Breast epithelium (tissue), 4 donors: ENCODE data around the gene SLCO2B1. TPM values are rescaled to one million over a fixed set of nuclear protein-coding genes. Genes with fewer than 3 reads are reported as not detected.

ENCODE experiments used
- DNase-seq, 2 donors: peaks; one replicate each; pipeline ENCODE4 v3.0.0-alpha.2; 2019; ENCODE audit warnings: low spot score in 2 of 2
- H3K27ac ChIP-seq, 2 donors: fragments of 200-600 bp; sonication (generic) in 1 of 2; one replicate each; pipeline ENCODE4 v1.5.1; 2016 to 2019; ENCODE audit warnings: mild to moderate bottlenecking in 1 of 2
- H3K27me3 ChIP-seq, 2 donors: fragments of 200-600 bp; sonication (generic) in 1 of 2; one replicate each; pipeline versions ENCODE4 v1.5.1 to v1.6.0; 2017 to 2019; ENCODE audit warnings: control low read depth in 1 of 2, mild to moderate bottlenecking in 1 of 2
- H3K36me3 ChIP-seq: fragments of 200-600 bp; one replicate; pipeline ENCODE4 v1.5.1; 2019
- H3K4me1 ChIP-seq, 2 donors: fragments of 200-600 bp; sonication (generic); one replicate each; pipeline ENCODE4 v1.5.1; 2016 to 2019; ENCODE audit warnings: control low read depth in 1 of 2
- H3K4me3 ChIP-seq, 3 donors: fragments of 200-600 bp; sonication (generic); 1 replicate in 2 of 3; 2 replicates in 1 of 3; pipeline ENCODE4 v1.5.1; 2016 to 2019; ENCODE audit warnings: mild to moderate bottlenecking in 3 of 3, moderate library complexity in 2 of 3
- H3K9me3 ChIP-seq, 2 donors: fragments of 200-600 bp; sonication (generic) in 1 of 2; one replicate each; pipeline ENCODE4 v1.5.1; 2016 to 2019; ENCODE audit warnings: control low read depth in 1 of 2
- POLR2A ChIP-seq: fragments of 450-650 bp; IDR thresholded peaks from one replicate; pipeline ENCODE4 v1.6.1; 2016; ENCODE audit warnings: antibody characterized with exemption, mild to moderate bottlenecking, moderate library complexity
- POLR2AphosphoS5 ChIP-seq, 3 donors: sonication (generic); formaldehyde crosslinking; IDR thresholded peaks; one replicate each; pipeline ENCODE4 v1.6.1; 2017; ENCODE audit warnings: antibody characterized with exemption in 3 of 3
- intact Hi-C: fragments of 100-400 bp; cut with DNase I; formaldehyde crosslinking; loops from one replicate; pipeline ENCODE4 v1.15.1; 2023; ENCODE audit warnings: low total_unique reads
- total RNA-seq, 3 donors: library from RNA; depleted of rRNA; stranded (reverse); fragments of >200 nt; gene quantifications; one replicate each; pipeline ENCODE4 v1.1.0, GENCODE V29; 2016
- TF ChIP-seq, protein P1 (sequence below), 3 donors: fragments of 450-650 bp; IDR thresholded peaks; one replicate each; pipeline ENCODE4 v1.5.1; 2016 to 2017; ENCODE audit warnings: antibody characterized with exemption in 3 of 3, mild to moderate bottlenecking in 3 of 3, moderate library complexity in 3 of 3

Gene SLCO2B1
- total RNA-seq, 3 donors from 2014 or later, result 23.9 to 86.9 (median 32.3) TPM

DNA sequence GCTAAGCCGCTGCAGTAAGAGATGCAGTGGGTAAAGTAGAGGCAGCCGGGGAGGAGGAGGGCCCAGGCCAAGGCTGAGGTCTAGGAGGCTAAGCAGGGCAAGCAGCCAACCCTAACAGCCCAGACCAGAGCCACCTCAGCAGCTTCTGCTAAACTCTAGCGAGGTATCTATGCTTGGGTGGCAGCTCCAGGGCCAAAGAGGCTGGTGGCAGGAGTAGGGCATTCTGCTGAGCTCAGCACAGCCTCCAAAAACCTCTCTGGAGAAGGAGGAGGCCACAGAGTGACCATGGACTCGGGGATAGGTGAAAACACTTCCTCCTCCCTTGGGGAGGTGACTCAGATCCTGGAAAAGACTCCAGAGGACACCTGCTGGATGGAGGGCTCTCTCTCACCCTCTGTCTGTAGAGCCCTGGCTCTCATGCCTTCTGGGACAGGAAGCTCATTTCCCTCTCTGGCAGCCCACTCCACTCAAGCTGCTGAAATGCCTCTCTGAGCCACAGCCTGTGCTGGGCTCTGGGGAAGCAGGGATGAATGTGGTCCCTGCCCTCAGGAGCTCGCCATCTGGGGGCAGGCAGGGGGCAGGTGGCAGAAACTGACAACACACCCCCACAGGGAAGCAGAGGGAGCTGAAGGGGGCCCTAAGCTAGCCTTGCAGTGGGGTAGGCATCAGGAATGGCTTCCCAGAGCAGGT is 73.2 kb downstream of the SLCO2B1 start:
- Histone ChIP-seq H3K4me3 (no peak overlapping the region), H3K27me3 (no peaks in the 10 kb centered on the region), H3K4me1 (no peaks in the 10 kb centered on the region), H3K36me3 (no peaks in the 10 kb centered on the region), H3K27ac (no peak overlapping the region), H3K9me3 (no peaks in the 10 kb centered on the region)
- intact Hi-C loops, result no loop called here
- DNase-seq, result no peak
- TF ChIP-seq POLR2A, result no peak

DNA sequence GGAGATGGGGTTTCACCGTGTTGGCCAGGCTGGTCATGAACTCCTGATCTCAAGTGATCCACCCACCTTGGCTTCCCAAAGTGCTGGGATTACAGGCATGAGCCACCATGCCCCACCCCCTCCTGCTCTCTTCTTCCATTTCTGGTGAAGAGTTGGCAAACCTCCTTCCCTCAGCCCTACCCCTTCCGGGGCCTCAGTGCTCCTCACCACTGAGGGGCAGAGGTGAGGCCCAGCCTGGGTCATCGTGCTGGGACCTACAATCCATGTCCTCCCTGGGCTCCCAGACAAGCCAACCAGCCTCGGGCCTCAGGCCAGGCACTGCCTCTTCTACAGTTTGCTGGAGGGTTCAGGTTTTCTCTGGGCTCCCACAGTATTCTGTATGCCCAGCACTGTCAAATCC is 74.9 kb downstream of the SLCO2B1 start:
- Histone ChIP-seq H3K4me3 (no peak overlapping the region), H3K27me3 (no peaks in the 10 kb centered on the region), H3K9me3 (no peaks in the 10 kb centered on the region), H3K36me3 (no peaks in the 10 kb centered on the region), H3K27ac (no peak overlapping the region), H3K4me1 (no peaks in the 10 kb centered on the region)
- TF ChIP-seq POLR2A (no peak), POLR2AphosphoS5 (IDR thresholded peaks at IDR 0.05) (no peak)
- TF ChIP-seq, protein P1, sequence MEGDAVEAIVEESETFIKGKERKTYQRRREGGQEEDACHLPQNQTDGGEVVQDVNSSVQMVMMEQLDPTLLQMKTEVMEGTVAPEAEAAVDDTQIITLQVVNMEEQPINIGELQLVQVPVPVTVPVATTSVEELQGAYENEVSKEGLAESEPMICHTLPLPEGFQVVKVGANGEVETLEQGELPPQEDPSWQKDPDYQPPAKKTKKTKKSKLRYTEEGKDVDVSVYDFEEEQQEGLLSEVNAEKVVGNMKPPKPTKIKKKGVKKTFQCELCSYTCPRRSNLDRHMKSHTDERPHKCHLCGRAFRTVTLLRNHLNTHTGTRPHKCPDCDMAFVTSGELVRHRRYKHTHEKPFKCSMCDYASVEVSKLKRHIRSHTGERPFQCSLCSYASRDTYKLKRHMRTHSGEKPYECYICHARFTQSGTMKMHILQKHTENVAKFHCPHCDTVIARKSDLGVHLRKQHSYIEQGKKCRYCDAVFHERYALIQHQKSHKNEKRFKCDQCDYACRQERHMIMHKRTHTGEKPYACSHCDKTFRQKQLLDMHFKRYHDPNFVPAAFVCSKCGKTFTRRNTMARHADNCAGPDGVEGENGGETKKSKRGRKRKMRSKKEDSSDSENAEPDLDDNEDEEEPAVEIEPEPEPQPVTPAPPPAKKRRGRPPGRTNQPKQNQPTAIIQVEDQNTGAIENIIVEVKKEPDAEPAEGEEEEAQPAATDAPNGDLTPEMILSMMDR (IDR thresholded peaks at IDR 0.05), result no peak
- no peak for DNase-seq
- intact Hi-C loops, result no loop called here

DNA sequence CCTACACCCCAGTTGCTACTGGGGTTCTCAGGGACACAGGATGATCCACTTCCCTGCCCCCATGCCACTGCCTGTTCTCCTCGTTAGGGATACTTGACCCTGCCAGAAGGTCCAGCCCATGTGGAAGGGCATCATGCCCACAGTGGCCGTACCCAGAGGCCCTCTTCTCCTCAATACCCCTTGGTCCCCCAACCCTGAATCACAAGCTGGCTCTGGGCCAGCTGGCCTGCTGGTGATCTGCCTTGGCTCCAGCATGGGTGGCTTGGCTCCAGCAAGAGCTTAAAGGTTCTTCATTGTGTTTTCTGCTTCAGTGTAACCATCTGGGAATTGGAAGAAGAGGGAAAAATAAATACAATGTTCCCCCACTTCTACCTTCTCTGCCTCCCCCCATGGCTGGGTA is 78.6 kb downstream of the SLCO2B1 start:
- Histone ChIP-seq H3K9me3 (no peaks in the 10 kb centered on the region), H3K27me3 (no peaks in the 10 kb centered on the region), H3K4me3 (no peak overlapping the region), H3K36me3 (no peaks in the 10 kb centered on the region), H3K27ac (no peak overlapping the region), H3K4me1 (no peaks in the 10 kb centered on the region)
- intact Hi-C loops, result no loop called here
- no peak for TF ChIP-seq POLR2A
- TF ChIP-seq, protein P1 (IDR thresholded peaks at IDR 0.05), result no peak
- TF ChIP-seq POLR2AphosphoS5 (IDR thresholded peaks at IDR 0.05), result no peak
- DNase-seq, result no peak

DNA sequence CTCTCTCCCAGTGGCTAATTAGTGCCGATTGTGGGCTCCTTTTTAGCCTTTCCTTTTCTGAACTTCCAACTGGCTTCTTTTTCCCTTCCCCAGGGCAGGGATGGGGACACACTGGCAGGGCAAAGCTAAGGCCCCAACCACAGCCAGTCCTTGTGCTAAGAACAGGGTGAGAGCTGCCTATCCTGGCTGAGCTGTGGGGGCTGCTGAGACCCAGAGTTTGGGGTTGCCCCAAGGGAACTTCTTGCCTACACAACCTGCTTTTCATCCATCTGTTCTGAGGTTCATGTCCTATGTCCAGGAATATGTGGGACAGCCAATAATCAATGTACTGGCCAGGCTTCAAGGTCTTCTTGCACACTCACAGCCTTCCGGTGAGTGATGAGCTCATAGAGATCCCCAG is 79.7 kb downstream of the SLCO2B1 start:
- intact Hi-C loops, result no loop called here
- no peak overlapping the region for H3K4me3 ChIP-seq
- H3K9me3 ChIP-seq, result no peaks in the 10 kb centered on the region
- H3K27ac ChIP-seq, result no peak overlapping the region
- no peaks in the 10 kb centered on the region for H3K4me1 ChIP-seq
- H3K36me3 ChIP-seq, result no peaks in the 10 kb centered on the region
- no peaks in the 10 kb centered on the region for H3K27me3 ChIP-seq
- DNase-seq, result no peak
- TF ChIP-seq, protein P1 (IDR thresholded peaks at IDR 0.05), result no peak
- TF ChIP-seq POLR2AphosphoS5 (IDR thresholded peaks at IDR 0.05), result no peak
- TF ChIP-seq POLR2A, result no peak

DNA sequence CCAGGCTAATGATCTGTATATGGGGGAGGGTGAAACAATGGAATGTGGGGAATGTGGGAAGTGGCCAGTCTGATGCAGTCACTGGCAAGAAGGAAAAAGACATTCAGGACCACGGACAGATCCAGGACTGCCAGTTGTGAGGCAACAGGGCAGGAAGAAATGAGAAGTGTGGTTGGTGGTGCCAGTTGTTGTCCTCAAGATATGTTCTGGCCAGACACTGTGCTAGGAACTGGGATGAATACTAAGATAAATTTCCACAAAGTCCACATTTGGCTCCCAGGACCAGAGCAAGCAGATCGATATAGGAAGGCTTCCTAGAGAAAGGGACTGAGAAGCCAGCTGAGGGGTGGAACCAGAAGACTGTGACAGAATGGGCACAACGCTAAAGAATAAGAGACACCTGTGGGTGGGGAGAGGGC is 82.9 kb downstream of the SLCO2B1 start:
- no peaks in the 10 kb centered on the region for H3K27me3 ChIP-seq
- DNase-seq, result no peak
- H3K4me3 ChIP-seq, result no peak overlapping the region
- no peak overlapping the region for H3K27ac ChIP-seq
- intact Hi-C loops, result no loop called here
- TF ChIP-seq, protein P1 (IDR thresholded peaks at IDR 0.05), result no peak
- no peak for TF ChIP-seq POLR2A
- no peaks in the 10 kb centered on the region for H3K4me1 ChIP-seq
- H3K36me3 ChIP-seq, result no peaks in the 10 kb centered on the region
- H3K9me3 ChIP-seq, result no peaks in the 10 kb centered on the region
